T-helper 1 cell (primary cell): Measurements from ENCODE around the gene CLCNKB.
"Not testable (repeated sequence)": the region's sequence is repeated elsewhere in the genome, so short reads cannot be mapped to it uniquely, and the experiment has no call there.

Experiments used
- DNase-seq, 5 donors: peaks; one replicate each; pipeline ENCODE4 v3.0.0-alpha.2; 2012 to 2020

CLCNKB gene

DNA sequence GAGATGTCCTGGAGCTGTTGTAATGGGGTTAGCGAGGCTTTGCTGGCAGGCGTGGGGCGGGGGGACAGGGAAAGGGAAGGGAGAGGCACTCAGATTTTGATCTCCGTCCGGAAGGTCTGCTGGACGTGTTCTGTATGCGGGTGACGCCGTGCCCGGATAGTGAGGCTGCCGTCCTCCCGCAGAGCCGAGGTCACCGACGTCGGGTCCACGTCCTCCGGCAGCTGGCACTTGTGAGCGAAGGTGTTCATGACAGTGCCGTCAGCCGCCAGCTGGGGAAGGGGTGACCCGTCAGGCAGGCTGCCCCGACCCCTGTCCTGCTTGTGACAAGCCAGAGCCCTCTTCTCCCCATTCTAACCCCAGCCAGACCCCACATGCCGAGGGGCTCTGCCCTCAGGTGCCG, 28.1 kb upstream of the CLCNKB start:
- DNase-seq = no peak

DNA sequence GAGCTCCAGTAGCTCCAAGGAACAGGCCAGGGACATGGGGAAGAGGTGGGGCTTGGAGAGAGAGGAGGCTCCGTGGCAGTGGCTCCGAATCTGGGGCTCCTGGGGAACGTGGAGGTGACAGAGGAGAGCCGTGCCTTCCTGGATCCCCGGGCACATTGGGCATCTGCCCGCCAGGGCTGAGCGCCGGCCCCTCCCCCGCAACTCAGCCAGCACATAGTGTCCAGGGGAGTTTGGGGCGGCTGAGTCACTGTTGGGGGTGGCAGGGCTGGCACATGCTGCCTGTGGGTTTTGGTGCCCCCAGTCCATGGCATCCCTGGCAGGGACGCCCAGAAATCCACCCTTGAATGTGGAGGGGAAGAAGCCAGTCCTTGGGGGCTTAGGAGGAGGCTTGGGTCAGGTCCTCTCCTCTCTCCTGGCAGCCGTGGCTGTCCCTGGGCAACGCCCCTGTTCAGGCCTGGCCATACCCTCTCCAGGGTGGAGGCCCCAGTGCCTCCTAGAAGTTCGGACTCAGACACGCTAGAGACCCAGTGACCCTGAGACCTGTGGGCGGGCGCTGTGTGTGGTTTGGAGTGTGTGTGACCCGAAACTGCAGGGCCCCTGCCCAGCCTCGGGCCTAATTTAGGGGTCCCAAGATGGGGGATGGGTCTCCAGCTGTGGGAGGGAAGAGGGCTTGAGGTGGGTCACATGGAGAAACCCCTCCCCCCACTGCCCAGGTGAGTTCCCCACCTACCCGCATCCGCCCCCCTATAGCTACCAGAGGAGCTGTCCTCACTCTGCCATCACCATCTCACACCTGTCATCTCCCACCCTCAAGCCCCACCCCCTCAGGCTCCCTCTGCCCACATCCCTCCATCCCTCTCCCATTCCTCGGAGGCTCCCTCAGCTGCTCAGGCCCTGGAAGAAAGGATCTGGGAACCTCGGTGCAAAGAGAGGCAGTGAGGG, 27.4 kb upstream of the CLCNKB start:
- DNase-seq = no peak

DNA sequence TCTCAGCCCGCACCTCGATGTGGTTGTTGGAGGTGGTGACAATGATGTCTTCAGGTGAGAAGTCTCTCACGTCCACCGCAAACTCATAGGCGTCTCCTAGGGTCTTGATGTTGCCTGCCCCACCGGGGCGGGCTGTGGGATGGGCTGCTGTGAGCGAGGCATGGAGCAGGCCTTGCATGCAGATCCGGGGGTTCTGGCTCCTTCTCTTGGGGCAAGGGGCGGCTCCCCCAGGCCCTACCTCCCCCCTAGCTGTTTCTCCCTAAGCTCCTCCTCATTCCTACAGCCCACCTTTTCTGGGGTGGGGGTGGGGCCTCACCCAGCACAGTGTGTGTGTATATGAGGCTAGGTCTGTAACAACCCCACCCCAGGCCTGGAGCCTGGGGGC, 26.5 kb upstream of the CLCNKB start:
- DNase-seq = no peak

DNA sequence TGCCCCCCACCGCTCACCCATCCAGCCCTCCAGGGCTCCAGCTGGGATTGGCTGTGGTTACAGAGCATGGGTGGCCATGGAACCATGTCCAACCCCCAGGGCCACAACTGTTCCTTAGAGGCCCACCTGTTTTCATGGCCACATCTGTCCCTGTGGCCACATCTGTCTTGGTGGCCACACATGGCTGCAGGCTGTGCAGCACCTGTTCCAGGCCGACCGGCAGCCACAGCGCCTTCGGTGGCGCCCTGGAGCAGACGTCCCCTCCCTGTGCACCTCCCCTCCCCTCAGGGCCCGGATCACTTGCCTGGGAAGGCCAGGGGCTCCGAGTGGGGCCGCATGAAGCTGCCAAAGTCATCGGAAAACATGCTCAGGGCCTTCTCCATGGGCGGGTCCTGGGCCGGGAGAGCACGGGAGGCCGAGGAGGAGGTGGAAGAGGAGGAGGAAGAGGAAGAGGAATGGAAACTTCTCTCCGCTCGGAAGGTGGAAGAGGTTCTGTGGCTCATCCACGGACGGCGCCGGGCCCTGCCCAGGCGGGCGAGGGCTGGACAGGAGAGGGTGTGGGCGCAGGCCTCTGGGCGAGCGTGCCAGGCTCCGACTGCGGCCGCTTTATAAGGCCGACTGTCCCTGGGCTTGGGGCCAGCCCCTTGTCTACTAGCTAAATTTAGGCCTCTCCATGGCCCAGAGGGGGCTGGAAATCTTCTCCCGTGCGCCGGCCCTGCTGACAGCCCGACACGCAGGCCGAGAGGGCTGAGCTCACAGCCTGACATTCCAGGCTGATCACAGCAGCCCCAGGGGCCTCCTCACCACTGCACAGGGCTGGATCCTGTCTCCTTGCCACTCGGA, 25.9 kb upstream of the CLCNKB start, which contains the start of gene HSPB7:
TSS of gene HSPB7 (minus strand) at position 583 of the 843 bp plus-strand sequence. CDS start at position 503, 80 bp downstream.
- DNase-seq = no peak

DNA sequence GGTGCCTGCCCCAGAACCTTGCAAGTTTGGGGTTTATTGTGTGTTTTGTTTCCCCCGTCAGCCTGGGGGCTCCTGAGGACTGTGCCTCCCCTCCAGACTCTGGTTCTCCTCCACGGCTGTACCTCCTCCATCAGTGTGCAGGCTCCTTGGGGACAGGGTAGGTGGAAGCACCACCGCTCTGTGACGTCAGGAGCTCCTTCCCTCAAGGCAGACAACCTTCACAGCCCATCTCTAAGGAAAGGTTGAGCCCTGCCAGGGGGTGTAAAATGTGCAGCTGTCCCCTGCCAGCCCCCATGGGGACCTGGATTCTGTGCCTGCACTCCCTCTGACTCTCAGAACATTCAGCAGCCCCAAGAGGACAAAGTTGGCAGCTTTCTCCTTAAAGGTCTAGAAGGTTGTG, 25.3 kb upstream of the CLCNKB start:
- DNase-seq = no peak

DNA sequence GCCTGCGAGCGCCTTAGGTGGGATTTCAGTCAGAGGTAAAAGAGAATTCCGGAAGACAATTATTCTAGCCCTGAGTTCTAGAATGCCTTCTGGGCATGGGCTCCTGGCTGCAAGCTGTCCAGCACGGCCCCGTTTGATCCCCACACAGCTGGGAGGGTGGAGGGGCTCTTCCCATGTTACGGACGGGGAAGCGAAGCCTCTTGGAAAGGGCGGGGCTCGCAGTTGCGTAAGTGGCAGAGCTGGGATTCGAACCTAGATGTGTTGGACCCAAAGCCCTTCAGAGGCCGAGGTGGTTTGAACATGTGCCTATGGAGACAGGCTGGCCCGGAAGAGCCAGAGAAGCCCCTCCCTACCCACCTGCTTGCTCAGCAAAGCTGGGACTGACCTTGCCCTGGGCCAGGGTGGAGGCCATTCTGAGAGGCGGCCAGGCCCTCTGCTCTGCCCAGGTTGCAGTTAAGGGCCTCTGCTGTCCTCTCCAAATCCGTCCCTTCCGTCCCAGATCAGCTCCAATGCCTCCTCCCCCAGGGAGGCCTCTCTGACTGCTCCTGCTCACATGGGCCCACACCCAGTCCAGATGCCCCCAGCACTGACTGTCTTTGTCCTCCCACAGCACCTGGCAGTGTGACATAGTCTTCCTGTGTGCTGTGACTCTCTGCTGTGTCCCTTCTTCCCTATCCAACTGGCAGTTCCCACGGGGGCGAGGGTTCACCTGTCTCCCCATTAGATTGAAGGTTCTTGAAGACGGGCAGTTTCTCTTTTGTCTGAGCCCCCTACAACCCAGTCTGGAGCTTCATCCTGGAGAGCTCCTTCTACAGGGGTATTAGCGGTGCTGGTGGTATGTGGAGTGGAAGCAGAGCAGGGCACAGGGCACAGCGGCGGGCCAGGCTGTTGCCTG, 24.6 kb upstream of the CLCNKB start:
- DNase-seq = no peak

DNA sequence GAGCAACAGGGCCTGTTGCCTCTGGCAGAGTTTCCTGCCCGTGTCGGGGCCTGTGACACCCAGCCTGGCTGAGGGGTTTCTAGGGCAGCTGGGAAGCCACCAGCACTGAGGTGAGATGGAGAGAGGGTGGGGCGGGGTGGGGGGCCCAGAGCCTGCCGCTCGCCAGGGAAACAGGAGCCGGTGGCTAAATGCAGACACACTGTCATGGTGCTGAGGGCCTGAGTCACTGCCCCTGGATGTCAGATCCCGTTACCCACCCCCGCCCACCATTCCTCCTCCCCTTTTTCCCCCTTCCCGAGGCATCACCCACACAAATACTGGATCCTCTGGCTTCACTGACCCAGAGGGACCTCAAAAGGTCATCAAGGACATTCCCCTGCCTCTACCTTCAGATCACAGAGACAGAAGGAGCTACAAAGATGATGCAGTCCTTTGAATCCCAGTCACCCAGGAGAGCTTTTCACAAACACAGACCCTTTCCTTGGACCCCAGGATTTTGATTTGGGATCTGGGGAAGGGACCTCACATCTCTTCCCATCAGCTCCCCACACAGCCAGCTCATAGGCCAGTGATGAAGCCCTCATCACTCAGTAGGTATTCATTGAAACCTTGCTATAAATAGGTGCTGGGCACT, 23.8 kb upstream of the CLCNKB start:
- no peak for DNase-seq

DNA sequence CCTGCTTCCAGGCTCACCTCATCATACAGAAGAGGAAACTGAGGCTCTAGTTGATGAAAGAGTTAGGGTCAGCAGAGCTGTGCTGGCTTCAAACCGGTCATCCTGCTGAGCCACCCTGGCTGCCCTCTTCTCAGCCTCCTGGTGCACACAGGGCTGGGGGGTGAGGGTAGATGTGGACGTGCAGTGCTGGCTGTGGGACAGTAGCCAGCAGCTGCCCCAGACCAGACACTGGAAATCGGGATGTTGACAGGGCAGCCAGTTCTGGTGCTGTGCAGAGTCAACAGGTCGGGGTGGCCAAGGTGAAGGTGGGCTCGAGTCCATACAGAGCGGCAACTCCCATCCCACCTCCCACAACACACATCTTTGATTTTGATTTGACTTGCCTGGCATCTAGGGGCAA, 23.3 kb upstream of the CLCNKB start:
- DNase-seq = no peak

DNA sequence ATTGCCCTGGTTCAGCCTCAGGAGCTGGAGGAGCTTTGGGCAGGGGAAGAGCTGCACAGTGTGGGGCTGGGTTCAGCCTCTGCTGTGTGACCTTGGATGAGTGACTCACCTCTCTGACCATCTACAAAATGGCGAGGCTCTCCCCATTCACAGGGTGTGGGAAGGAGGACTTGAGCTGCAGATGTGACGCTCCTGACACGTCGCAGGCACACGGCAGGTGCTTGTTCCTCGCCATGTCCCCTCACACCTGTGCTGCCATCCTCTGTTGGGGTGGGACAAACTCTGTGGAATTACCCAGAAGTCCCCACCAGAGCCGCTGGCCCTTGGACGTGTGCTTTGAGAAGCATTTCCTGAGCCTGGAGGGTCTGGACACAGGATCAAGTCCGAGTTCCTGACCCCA, 22.7 kb upstream of the CLCNKB start:
- DNase-seq = not testable (repeated sequence)

DNA sequence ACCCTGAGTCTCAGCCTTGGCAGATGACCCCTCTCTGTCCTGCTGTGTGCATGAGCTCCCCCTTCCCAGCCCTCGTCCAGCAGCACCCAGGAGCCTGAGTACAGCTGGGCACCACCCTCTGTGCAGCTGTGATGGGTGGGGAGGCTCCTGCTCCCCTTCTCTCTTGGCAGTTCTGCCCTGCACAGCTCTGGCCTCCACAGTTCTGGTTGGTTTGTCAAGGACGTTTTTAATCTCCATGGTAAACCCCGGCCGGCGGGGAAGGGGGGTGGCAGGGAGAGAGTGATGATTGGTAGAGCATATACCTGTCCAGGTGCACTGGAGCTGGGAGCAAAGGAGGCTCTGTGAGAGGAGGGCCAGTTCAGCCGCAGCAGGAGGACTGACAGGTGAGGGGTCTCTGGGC, 21.9 kb upstream of the CLCNKB start, which contains the start of gene CLCNKA:
TSS of gene CLCNKA (plus strand) at position 356 of the 400 bp plus-strand sequence. CDS start 584 bp downstream, outside the sequence.
- DNase-seq = no peak

DNA sequence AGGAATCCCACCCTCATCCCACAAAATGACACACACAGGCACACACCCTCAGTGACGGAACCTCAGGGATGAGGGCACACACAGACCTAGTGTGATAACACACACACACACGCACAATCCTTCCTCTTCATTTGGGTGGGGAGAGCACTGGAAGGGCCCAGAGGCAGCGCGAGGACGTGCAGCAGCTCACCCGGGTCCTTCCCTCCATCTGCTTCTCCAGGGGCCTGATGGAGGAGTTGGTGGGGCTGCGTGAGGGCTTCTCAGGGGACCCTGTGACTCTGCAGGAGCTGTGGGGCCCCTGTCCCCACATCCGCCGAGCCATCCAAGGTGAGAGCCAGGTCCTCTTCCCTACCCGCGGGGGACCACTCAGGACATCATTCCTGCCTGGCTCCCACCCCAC, 21.2 kb upstream of the CLCNKB start:
- no peak for DNase-seq

DNA sequence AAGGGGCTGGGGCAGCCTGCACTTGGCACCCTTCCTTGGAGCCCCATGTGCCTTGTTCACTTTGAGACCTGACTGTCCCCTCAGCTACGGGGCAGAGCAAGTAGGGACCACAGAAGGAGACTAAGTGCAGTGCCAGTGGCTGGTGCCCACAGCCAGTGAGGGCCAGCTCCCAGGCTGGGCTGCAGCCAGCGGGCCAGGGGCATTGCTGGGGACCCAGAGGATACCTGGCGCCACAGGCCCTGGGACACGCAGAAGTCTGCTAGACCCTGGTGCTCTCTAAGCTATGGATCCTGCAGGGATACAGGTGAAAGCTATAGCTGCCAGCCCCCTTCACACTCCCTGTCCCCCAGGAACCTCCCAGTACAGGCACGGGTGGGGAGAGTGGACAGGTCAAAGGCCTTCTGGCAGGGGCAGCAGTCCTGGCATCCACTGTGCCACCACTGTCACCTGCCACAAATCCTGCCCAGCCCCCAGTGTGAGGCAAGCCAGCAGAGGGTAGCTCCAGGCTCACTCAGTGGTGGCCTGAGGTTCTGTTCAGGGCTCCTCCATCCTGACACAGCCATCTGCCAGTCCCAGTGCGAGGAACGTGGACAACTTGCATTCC, 20.4 kb upstream of the CLCNKB start:
- DNase-seq = no peak

DNA sequence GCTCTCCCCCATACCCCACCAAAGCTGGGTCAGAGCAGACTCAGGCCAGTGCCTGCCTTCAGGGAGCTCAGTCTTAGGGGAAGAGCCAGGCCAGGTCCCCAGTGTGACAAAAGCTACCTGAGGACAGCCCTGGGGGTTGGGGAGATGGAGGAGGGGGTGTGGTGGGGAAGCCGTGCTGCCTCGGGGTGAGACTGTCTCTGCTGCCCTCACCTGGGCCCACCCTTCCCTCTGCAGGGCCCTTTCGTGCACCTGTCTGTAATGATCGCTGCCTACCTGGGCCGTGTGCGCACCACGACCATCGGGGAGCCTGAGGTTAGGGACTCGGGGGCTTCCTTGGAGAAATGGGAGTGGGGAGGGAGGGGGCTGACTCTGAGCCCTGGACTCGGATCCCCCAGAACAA, 17.3 kb upstream of the CLCNKB start:
- not testable (repeated sequence) for DNase-seq

DNA sequence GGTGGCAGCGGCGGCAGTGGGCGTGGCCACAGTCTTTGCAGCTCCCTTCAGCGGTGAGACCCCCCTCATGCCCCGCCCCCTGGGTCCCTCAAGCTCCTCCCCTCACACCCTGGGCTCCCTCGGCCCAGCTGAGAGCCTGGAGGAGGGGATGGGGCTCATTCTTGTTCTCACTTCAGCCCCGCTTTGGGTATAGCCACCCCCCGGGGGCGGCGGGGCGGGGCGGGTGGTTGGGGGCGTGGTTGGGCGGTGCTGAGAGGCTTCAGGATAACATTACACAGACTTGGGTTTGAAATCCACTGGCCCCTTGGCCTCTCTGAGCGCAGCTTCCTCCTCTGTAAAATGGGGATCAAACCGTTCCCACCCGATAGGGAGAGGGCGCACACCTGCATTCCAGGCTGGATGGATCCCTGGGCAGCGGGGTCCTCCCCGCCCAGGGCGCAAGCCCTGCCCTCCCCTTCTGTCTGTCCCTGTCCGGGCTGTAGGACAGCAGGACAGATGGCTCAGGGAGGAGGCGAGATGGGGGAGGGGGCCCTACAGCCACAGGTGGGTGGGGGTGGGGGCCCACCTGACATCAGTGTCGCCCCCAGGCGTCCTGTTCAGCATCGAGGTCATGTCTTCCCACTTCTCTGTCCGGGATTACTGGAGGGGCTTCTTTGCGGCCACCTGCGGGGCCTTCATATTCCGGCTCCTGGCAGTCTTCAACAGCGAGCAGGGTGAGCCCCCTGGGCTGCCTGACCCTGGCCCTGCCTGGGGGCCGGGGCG, 16.7 kb upstream of the CLCNKB start:
- DNase-seq = peak in 2 of 5 donors; percentile 16 to 19

DNA sequence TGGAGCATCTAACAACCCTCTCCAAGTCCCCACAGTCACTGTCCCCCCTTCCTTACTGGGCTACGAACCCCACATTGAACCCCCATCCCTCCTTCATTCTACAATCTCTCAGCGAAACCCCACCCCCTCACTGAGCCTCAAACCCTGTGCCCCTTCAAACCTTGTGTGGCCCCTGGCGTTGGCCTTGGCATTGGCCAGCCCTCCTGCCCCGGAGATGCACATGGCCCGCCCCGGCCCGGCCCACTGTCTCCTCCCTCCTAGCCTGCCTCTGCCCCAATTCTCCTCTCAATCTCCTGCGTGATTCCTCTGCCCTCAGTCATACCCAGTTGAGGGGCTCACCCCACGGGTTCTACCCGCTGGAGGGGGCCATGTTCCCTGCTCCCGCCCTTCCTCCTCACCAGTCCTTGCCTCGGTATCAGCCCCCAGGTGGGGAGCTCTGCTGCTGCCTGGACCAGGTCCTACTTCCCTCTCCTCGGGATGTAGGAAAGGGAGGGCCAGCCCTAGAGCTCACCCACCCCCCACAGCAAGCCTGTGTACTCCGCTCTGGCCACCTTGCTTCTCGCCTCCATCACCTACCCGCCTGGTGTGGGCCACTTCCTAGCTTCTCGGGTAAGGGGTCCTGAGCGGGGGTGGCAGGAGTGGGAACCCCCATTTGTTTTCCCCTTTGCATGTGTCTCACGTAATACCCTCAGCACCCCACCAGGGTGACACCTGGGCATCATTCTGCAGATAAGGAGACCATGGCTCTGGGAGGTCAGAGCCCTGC, 15.2 kb upstream of the CLCNKB start:
- DNase-seq = no peak

DNA sequence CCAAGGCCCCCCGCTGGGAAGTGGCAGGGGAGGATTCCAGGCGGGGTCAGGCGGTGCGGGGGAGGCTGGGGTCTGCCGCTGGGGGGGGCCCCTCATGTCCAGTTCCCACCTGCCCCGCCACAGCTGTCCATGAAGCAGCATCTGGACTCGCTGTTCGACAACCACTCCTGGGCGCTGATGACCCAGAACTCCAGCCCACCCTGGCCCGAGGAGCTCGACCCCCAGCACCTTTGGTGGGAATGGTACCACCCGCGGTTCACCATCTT, 14.6 kb upstream of the CLCNKB start:
- DNase-seq = not testable (repeated sequence)

DNA sequence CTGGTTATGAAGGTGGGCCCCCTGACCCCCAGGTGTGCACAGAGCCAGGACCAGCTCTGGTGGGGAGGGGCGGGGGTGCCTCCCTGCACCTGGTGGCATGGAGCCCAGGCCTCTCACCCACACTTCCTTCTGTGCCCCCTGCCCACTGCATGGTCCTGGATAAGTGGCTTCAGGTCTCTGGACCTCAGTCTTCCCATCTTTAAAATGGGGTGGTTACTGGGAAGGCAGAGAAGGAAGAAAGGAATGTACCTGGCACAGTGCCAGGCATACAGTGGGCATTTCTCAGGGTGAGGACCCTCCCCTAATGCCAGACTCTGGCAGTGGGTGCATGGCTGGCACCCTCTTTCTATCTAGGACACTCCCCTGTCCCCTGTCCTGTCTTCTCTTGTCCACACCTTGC, 14.3 kb upstream of the CLCNKB start:
- no peak for DNase-seq

DNA sequence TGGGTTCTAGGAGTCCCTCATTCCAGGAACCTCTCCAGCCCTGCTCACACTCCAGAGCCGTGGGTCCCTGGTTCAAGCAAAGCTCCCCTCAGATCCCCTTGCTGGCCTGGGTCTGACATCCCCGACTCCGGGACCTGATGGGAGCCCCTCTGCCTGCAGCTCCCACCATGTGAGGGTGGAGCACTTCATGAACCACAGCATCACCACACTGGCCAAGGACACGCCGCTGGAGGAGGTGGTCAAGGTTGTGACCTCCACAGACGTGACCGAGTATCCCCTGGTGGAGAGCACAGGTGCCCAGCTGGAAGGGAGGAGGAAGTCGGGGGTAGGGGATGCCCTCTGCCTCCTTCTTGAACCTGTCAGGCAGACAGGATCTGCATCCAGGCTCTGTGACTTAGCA, 12.0 kb upstream of the CLCNKB start:
- no peak for DNase-seq

DNA sequence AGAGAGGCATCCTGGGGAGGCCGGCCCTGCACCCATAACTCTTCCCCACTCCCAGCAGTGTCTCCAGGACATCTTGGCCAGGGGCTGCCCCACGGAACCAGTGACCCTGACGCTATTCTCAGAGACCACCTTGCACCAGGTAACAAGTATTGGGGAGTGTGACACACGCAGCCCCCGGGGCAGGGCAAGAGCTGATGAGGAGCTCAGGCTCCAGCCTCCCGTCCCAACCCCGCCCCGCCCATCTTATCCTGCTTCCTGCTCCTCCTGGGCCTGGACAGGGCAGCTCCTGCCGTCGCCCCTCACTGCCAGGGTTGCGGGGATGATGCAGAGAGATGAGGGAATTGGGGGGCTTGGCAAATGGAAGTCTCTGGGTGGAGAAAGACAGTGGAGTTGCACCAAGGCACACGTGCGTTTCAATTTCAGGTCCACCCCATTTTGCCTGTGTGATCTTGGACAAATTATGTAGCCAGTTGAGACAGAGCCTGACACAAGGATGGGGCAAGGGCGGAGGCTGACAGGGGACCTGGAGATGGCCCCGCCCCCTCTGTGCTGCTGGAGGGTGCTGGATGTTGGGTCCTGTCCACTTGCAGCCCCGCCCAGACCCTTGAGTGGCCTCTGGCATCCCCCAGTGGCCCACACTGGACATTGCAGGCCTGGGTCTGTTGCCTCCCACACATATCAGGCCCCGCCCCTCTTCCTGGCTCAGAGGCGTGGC, 11.0 kb upstream of the CLCNKB start:
- peak in 2 of 5 donors; percentile 10 to 60 for DNase-seq
